ENCODE data around the gene ISM1.

ISM1 gene

DNA sequence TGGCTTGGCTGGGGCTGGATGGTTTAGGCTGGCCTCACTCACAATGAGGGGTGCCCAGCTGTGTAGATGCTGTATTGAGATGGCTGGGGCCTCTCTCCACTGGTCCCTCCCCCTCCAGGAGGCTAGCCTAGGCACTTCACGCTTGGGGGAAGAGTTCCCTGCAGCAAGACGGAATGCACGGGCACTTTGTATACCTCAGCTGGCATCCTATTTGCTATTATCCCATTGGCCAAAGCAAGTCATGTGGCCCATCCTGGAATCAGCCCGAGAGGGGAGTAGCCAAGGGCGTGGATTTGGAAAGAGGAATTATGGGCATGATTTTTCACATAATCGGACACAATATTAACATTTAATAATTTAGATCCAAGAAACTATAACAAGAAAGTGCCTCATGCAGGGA lies 64.3 kb downstream of the ISM1 start:
- TF ChIP-seq, protein P1, sequence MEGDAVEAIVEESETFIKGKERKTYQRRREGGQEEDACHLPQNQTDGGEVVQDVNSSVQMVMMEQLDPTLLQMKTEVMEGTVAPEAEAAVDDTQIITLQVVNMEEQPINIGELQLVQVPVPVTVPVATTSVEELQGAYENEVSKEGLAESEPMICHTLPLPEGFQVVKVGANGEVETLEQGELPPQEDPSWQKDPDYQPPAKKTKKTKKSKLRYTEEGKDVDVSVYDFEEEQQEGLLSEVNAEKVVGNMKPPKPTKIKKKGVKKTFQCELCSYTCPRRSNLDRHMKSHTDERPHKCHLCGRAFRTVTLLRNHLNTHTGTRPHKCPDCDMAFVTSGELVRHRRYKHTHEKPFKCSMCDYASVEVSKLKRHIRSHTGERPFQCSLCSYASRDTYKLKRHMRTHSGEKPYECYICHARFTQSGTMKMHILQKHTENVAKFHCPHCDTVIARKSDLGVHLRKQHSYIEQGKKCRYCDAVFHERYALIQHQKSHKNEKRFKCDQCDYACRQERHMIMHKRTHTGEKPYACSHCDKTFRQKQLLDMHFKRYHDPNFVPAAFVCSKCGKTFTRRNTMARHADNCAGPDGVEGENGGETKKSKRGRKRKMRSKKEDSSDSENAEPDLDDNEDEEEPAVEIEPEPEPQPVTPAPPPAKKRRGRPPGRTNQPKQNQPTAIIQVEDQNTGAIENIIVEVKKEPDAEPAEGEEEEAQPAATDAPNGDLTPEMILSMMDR (IDR thresholded peaks at IDR 0.05; ENCODE audit: low read depth, low read length) = no peak
- no peak overlapping the region for H3K4me3 ChIP-seq (replicated peaks in 1 of 2; ENCODE audit: low read depth in 2 of 2, low read length in 2 of 2)
- no peak for DNase-seq (ENCODE audit: low read depth in 2 of 2)

DNA sequence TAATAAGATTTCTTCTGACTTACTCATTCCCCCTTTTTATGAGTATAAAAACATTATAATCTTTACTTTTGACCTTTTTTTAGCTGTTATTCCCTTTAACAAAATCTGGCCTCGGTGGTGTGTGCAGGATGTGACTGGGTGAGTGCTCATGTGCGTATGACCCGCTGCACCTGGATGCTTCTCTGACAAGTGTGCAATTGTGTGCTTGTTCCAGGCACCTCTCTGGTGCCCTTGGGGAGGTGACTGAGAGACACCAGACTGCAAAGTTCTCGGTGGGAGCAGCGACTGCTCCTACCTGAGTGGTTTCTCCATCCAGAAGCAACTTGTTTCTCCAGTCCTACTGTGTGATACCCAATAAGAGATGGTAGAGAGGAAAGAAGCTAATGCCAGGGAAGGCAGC lies 65.0 kb downstream of the ISM1 start:
- TF ChIP-seq, protein P1 (IDR thresholded peaks at IDR 0.05; ENCODE audit: low read depth, low read length) = no peak
- no peak overlapping the region for H3K4me3 ChIP-seq (replicated peaks in 1 of 2; ENCODE audit: low read depth in 2 of 2, low read length in 2 of 2)
- no peak for DNase-seq (ENCODE audit: low read depth in 2 of 2)

DNA sequence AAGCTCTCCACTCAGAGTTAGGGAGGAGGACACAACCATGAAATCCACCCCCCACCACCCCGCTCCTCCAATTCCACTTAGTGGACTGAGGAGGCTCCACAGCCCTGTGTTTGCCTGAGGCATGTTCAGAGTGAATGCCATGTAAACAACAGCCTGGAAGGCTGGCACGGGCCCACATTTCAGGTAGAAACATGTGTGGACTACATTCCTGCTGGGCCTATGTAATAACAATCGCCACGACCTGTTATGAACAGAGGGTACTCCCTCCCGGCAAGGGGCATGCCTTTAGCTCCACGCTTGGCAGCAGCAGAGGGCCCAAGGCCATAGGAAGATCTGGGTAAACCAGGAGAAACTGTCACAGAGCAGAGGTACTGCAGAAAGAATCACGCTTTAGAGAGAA lies 65.5 kb downstream of the ISM1 start:
- no peak for DNase-seq (ENCODE audit: low read depth in 2 of 2)
- TF ChIP-seq, protein P1 (IDR thresholded peaks at IDR 0.05; ENCODE audit: low read depth, low read length) = no peak

DNA sequence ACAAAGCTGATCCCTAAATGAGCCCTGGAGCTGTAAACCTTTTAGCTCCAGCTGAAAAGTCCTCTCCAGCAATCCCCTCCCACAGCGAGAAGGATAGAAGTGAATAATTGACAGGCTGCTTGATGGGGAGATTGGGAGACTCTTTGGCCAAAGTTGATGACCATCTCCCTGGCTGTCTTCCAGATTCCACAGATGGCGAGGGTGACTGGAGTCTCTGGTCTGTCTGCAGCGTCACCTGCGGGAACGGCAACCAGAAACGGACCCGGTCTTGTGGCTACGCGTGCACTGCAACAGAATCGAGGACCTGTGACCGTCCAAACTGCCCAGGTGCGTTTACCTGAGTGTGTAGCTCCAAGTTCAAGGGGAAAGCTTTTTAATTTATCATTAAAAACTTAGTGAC lies 67.3 kb downstream of the ISM1 start:
- DNase-seq (ENCODE audit: low read depth in 2 of 2) = no peak
- H3K4me3 ChIP-seq (replicated peaks in 1 of 2; ENCODE audit: low read depth in 2 of 2, low read length in 2 of 2) = no peak overlapping the region
- TF ChIP-seq, protein P1 (IDR thresholded peaks at IDR 0.05; ENCODE audit: low read depth, low read length) = no peak

More for the DNA sequence above, 65.5 kb downstream of the ISM1 start:
- H3K4me3 ChIP-seq (replicated peaks in 1 of 2; ENCODE audit: low read depth in 2 of 2, low read length in 2 of 2) = no peak overlapping the region

DNA sequence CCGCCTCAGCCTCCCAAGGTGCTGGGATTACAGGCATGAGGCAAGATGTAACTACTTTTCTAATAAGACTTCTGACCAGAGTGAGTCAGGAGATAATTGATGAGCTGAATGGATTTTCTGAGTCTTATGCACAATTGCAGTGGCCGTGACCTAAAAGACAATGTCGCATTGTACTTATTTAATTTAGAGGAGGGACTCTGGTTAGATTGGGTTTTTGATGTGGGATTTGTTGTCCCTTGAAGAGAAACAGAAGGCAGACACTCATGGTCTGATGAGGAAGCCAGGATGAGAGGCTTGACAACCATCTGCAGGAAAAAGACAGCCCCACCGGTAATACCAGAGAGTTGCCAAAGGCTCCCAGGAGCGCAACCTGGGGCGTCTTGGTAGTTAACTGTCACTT lies 68.0 kb downstream of the ISM1 start:
- H3K4me3 ChIP-seq (replicated peaks in 1 of 2; ENCODE audit: low read depth in 2 of 2, low read length in 2 of 2) = no peak overlapping the region
- no peak for DNase-seq (ENCODE audit: low read depth in 2 of 2)
- TF ChIP-seq, protein P1 (IDR thresholded peaks at IDR 0.05; ENCODE audit: low read depth, low read length) = no peak

DNA sequence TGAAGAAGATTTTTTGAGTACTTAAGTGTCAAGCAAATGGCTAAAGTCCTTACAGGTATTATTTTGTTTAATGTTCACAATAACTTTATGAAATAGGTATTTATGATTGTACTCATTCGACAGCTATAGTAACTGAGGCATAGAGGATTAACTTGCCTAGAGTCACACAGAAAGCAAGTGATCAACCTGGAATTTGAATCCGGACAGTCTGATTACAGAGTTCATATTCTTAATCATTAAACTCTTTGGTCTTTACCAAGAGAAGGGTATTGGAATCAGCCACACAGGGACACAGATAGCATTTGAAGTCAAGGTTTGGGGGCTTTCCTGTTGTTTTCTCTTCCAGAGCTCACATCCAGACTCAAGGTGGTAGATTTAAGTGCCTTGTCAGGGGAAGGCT lies 69.7 kb downstream of the ISM1 start:
- no peak for DNase-seq (ENCODE audit: low read depth in 2 of 2)
- H3K4me3 ChIP-seq (replicated peaks in 1 of 2; ENCODE audit: low read depth in 2 of 2, low read length in 2 of 2) = no peak overlapping the region
- TF ChIP-seq, protein P1 (IDR thresholded peaks at IDR 0.05; ENCODE audit: low read depth, low read length) = no peak

DNA sequence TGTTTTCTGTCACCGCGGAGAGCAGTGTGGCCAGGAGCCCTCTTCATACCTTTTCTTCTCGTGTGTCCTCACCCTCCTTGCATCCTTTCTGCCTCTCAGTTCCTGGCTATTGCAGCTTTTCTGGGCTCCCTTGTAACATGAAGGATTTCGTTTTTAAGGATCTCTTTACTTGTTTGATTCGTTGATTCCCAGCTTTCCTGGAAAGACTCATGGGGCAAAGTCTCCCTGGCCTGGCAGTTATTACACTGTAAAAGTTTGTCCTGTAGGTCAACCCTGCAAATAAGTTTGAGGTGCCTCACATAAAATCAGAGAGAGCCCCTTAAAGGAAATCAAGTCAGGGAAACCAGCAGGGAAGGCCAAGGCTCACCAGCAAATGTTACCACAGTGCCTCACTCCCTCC lies 70.1 kb downstream of the ISM1 start:
- no peak for DNase-seq (ENCODE audit: low read depth in 2 of 2)
- H3K4me3 ChIP-seq (replicated peaks in 1 of 2; ENCODE audit: low read depth in 2 of 2, low read length in 2 of 2) = no peak overlapping the region
- TF ChIP-seq, protein P1 (IDR thresholded peaks at IDR 0.05; ENCODE audit: low read depth, low read length) = no peak
